Spleen (tissue), 11 donors: ENCODE measurements around the gene LRRC59. TPM values are rescaled to one million over a fixed set of nuclear protein-coding genes. Genes with fewer than 3 reads are reported as not detected.
"Not testable (repeated sequence)": the region's sequence is repeated elsewhere in the genome, so short reads cannot be mapped to it uniquely, and the experiment has no call there.

Experiments
- DNase-seq: peaks from one replicate; pipeline ENCODE4 v3.0.0-alpha.2; 2020
- H3K27ac ChIP-seq, 8 donors: fragments of 200-600 bp; sonication (generic) in 7 of 8; 1 replicate in 4 of 8; 2 replicates in 4 of 8; pipeline versions ENCODE4 v1.5.0 to v1.8.0; 2016 to 2021; ENCODE audit warnings: inconsistent platforms in 4 of 8, mild to moderate bottlenecking in 4 of 8, moderate library complexity in 1 of 8
- H3K27me3 ChIP-seq, 7 donors: fragments of 200-600 bp; sonication (generic) in 6 of 7; replicated peaks in 1 of 7; 1 replicate in 4 of 7; 2 replicates in 3 of 7; pipeline versions ENCODE4 v1.5.0 to v1.8.0; 2016 to 2021; ENCODE audit warnings: inconsistent platforms in 3 of 7, mild to moderate bottlenecking in 1 of 7
- H3K36me3 ChIP-seq, 6 donors: fragments of 200-600 bp; sonication (generic) in 5 of 6; 1 replicate in 4 of 6; 2 replicates in 2 of 6; pipeline versions ENCODE4 v1.5.0 to v1.8.0; 2016 to 2021; ENCODE audit warnings: inconsistent platforms in 2 of 6
- H3K4me1 ChIP-seq, 6 donors: fragments of 200-600 bp; sonication (generic) in 5 of 6; 1 replicate in 3 of 6; 2 replicates in 3 of 6; pipeline versions ENCODE4 v1.5.0 to v1.8.0; 2016 to 2021; ENCODE audit warnings: inconsistent platforms in 3 of 6
- H3K4me3 ChIP-seq, 8 donors: fragments of 200-600 bp; sonication (generic) in 7 of 8; 1 replicate in 4 of 8; 2 replicates in 4 of 8; pipeline versions ENCODE4 v1.5.0 to v1.8.0; 2016 to 2021; ENCODE audit warnings: inconsistent platforms in 4 of 8, mild to moderate bottlenecking in 4 of 8, moderate library complexity in 2 of 8
- H3K9me3 ChIP-seq, 8 donors: fragments of 200-600 bp; sonication (generic) in 7 of 8; 1 replicate in 4 of 8; 2 replicates in 4 of 8; pipeline versions ENCODE4 v1.5.0 to v1.8.0; 2016 to 2021; ENCODE audit warnings: inconsistent platforms in 4 of 8
- POLR2A ChIP-seq, 3 donors: fragments of 450-650 bp; IDR thresholded peaks; one replicate each; pipeline ENCODE4 v1.5.1; 2017; ENCODE audit warnings: antibody characterized with exemption in 3 of 3, mild to moderate bottlenecking in 1 of 3
- POLR2AphosphoS5 ChIP-seq, 3 donors: sonication (generic); formaldehyde crosslinking; IDR thresholded peaks; one replicate each; pipeline ENCODE4 v1.5.1; 2017; ENCODE audit warnings: antibody characterized with exemption in 3 of 3
- WGBS, 5 donors: extraction: QIAGEN DNeasy Blood & Tissue Kit in 3 of 5; methylation state at CpG; one replicate each; pipeline versions ENCODE4 v1.1.5 to v1.1.7; 2013 to 2018; 5-methylcytosine and 5-hydroxymethylcytosine counted together
- intact Hi-C: fragments of 100-400 bp; cut with DNase I; formaldehyde crosslinking; loops from one replicate; pipeline ENCODE4 v1.15.0; 2023; ENCODE audit warnings: low total_unique reads
- polyA plus RNA-seq, 3 donors: library from polyadenylated mRNA; stranded (reverse); fragments of 200-250 nt; gene quantifications; one replicate each; pipeline ENCODE4 v1.2.1, GENCODE V29; 2013
- total RNA-seq, 7 donors: library from RNA; depleted of rRNA in 3 of 7; stranded (reverse); fragments of >200 nt in 3 of 7; fragmentation: NEBNext Ultra II Directional in 4 of 7; extraction: Animal tissue kit (Norgen Biotek cat#: 25700) in 4 of 7; gene quantifications; one replicate each; pipeline versions ENCODE4 v1.1.0 to v1.2.1, GENCODE V29; 2016 to 2021
- TF ChIP-seq, protein P1 (sequence below), 11 experiments: fragments of 200-600 bp in 7 of 11; fragments of 450-650 bp in 4 of 11; sonication (generic) in 4 of 11; IDR thresholded peaks in 8 of 11; conservative IDR thresholded peaks in 3 of 11; 1 replicate in 7 of 11; 2 replicates in 4 of 11; pipeline versions ENCODE4 v1.4.0 to v1.8.0; 2016 to 2021; ENCODE audit warnings: antibody characterized with exemption in 11 of 11, inconsistent platforms in 4 of 11, mild to moderate bottlenecking in 1 of 11
- donor health status: healthy with polysubstance abuse.
- donor health status: DM: no; HTN: no; CAD: no; lungs with moderate emphysema.
- donor health status: DM: no; HTN: no; CAD: no.
- donor health status: Bipolar disorder and iron deficiency.
- donor health status: healthy.
- donor health status: DM: no; HTN: no; CAD: no.
- donor health status: DM: yes; HTN: yes; CAD: no.

The LRRC59 gene
- total and polyA plus RNA-seq, 10 donors = 12.5 to 71.3 (median 46.1) TPM

- no peaks in the 10 kb centered on the region for H3K36me3 ChIP-seq
- DNase-seq = no peak
- H3K4me3 ChIP-seq = no peak overlapping the region
- intact Hi-C loops = no loop called here
- no peak for TF ChIP-seq POLR2AphosphoS5 (IDR thresholded peaks at IDR 0.05)
- TF ChIP-seq, protein P1, sequence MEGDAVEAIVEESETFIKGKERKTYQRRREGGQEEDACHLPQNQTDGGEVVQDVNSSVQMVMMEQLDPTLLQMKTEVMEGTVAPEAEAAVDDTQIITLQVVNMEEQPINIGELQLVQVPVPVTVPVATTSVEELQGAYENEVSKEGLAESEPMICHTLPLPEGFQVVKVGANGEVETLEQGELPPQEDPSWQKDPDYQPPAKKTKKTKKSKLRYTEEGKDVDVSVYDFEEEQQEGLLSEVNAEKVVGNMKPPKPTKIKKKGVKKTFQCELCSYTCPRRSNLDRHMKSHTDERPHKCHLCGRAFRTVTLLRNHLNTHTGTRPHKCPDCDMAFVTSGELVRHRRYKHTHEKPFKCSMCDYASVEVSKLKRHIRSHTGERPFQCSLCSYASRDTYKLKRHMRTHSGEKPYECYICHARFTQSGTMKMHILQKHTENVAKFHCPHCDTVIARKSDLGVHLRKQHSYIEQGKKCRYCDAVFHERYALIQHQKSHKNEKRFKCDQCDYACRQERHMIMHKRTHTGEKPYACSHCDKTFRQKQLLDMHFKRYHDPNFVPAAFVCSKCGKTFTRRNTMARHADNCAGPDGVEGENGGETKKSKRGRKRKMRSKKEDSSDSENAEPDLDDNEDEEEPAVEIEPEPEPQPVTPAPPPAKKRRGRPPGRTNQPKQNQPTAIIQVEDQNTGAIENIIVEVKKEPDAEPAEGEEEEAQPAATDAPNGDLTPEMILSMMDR (IDR thresholded peaks at IDR 0.05 in 8 of 11, conservative IDR thresholded peaks at IDR 0.05 in 3 of 11) = no peak
- TF ChIP-seq POLR2A (IDR thresholded peaks at IDR 0.05) = no peak
- H3K27ac ChIP-seq = no peak overlapping the region
- H3K9me3 ChIP-seq = no peaks in the 10 kb centered on the region
- WGBS, 5 donors = 66 to 84% (median 70%) methylated on average over 4 of the region's 4 CpGs
- H3K27me3 ChIP-seq = peaks cover 0 to 5% (median 0%) of the 10 kb centered on the region in 7 donors
- no peaks in the 10 kb centered on the region for H3K4me1 ChIP-seq
Measured at GRCh38 chr17:50407921-50408320, 10.6 kb upstream of the LRRC59 start.

DNA sequence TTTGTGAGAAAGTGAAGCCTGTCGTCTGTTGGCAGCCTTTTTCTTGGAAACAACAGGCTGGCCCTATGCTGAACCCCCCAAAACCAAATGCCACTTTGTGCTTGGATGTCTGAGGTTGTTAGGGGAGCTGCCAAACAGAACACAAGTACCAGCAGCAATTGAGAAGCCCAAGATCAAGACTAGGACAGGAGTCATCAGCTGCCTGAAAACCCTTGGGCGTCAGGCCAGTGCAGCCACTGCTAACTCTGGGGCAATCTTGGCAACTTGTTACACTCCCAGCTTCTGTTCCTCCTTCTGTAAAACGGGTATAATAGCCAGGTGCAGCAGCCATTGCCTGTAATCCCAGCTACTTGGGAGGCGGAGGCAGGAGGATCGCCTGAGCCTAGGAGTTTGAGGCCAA is 9.3 kb upstream of the LRRC59 start:
- H3K36me3 ChIP-seq = no peaks in the 10 kb centered on the region
- H3K9me3 ChIP-seq = no peaks in the 10 kb centered on the region
- intact Hi-C loops = no loop called here
- WGBS, 5 donors = 70 to 80% (median 77%) methylated on average over 5 of the region's 5 CpGs
- H3K27me3 ChIP-seq = peaks cover 0 to 5% (median 0%) of the 10 kb centered on the region in 7 donors
- H3K4me3 ChIP-seq = no peak overlapping the region
- no peak overlapping the region for H3K27ac ChIP-seq
- no peak for DNase-seq
- TF ChIP-seq POLR2A (IDR thresholded peaks at IDR 0.05) = no peak
- H3K4me1 ChIP-seq = no peaks in the 10 kb centered on the region

DNA sequence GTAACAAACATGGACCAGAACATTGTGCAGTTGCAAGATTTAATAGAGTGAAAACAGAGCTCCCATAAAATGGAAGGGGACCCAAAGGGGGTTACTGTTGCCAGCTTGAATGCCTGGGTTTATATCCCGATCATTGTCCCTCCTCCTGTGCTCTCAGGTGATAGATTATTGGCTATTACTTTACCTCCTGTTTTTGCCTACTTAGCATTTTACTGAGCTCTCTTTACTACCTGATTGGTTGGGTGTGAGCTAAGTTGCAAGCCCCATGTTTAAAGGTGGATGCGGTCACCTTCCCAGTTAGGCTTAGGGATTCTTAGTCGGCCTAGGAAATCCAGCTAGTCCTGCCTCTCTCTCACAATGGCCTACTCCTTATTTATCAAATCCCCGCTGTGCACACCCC is 8.0 kb upstream of the LRRC59 start:
- H3K9me3 ChIP-seq, DNase-seq, H3K4me3 ChIP-seq, H3K4me1 ChIP-seq, H3K27me3 ChIP-seq, intact Hi-C loops, H3K27ac ChIP-seq, H3K36me3 ChIP-seq: not testable (repeated sequence)
- WGBS, 5 donors = 83 to 94% (median 90%) methylated on average over 4 of the region's 4 CpGs

DNA sequence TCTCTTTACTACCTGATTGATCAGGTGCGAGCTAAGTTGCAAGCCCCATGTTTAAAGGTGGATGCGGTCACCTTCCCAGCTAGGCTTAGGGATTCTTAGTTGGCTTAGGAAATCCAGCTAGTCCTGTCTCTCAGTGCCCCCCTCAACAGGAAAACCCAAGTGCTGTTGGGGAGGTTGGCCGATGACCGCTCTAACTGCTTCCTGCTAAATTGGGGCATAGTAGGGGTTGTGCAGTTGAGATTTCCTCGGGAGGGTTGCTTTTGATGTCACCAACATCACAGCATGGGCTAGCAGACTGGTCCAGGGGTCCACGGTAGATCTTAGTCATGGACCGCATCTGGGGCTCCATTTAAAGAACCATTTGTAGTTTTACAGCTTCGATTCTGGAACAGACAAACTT is 2.3 kb upstream of the LRRC59 start:
- H3K9me3 ChIP-seq, DNase-seq, intact Hi-C loops, H3K4me3 ChIP-seq, H3K27me3 ChIP-seq, H3K27ac ChIP-seq: not testable (repeated sequence)
- peaks cover 16 to 34% (median 29%) of the 10 kb centered on the region in 6 donors for H3K4me1 ChIP-seq
- WGBS, 5 donors = 87 to 98% (median 94%) methylated on average over 8 of the region's 8 CpGs
- H3K36me3 ChIP-seq = peaks cover 0 to 12% (median 4%) of the 10 kb centered on the region in 6 donors

DNA sequence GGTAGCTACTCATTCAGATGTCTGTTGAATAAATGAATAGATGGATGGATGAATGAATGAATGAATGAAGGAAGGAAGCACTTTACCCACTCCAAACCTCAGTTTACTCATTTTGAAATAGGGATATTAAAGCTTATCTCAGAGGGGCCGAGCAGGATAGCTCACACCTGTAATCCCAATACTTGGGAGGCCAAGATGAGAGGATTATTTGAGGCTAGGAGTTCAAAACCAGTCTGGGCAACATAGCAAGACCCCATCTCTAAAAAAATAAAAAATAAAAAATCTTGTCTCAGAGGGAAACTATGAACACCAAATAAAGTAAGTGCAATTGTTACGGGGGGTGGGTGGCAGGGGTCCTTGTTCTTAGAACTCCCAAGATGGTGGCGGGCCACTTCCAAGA is 1.3 kb upstream of the LRRC59 start:
- 89 to 97% (median 93%) methylated on average over 3 of the region's 3 CpGs for WGBS, 5 donors
- Histone ChIP-seq H3K36me3 (peaks cover 0 to 21% (median 13%) of the 10 kb centered on the region in 6 donors), H3K4me1 (peaks cover 16 to 43% (median 33%) of the 10 kb centered on the region in 6 donors)
- DNase-seq, H3K9me3 ChIP-seq, H3K27me3 ChIP-seq, intact Hi-C loops, H3K27ac ChIP-seq, H3K4me3 ChIP-seq: not testable (repeated sequence)

- no peak for DNase-seq
- H3K4me1 ChIP-seq = peaks cover 16 to 47% (median 33%) of the 10 kb centered on the region in 6 donors
- intact Hi-C loops = no loop called here
- WGBS, 5 donors = 57 to 67% (median 61%) methylated on average over 8 to 9 of the region's 9 CpGs
- TF ChIP-seq POLR2A (IDR thresholded peaks at IDR 0.05) = no peak
- no peak for TF ChIP-seq POLR2AphosphoS5 (IDR thresholded peaks at IDR 0.05)
- TF ChIP-seq, protein P1 (IDR thresholded peaks at IDR 0.05 in 8 of 11, conservative IDR thresholded peaks at IDR 0.05 in 3 of 11) = no peak
- peak overlapping the region in 3 of 8 donors; percentile 92 to 94 (median 93) for H3K27ac ChIP-seq
- peak overlapping the region in 5 of 8 donors; percentile 77 to 98 (median 93) for H3K4me3 ChIP-seq
- H3K36me3 ChIP-seq = peaks cover 0 to 28% (median 21%) of the 10 kb centered on the region in 6 donors
- H3K9me3 ChIP-seq = no peaks in the 10 kb centered on the region
- H3K27me3 ChIP-seq = no peaks in the 10 kb centered on the region
Measured at GRCh38 chr17:50397919-50398285, 579 bp upstream of the LRRC59 start.
